GM18498 (cell line): Measurements from ENCODE around the gene CMIP.

Experiments
- ATAC-seq: cut with Tn5 transposase; IDR thresholded peaks from one replicate; pipeline ENCODE4 v1.9.1; 2021; ENCODE audit warnings: mild to moderate bottlenecking, moderate library complexity; ENCODE audit not compliant: unreplicated experiment

CMIP gene

DNA sequence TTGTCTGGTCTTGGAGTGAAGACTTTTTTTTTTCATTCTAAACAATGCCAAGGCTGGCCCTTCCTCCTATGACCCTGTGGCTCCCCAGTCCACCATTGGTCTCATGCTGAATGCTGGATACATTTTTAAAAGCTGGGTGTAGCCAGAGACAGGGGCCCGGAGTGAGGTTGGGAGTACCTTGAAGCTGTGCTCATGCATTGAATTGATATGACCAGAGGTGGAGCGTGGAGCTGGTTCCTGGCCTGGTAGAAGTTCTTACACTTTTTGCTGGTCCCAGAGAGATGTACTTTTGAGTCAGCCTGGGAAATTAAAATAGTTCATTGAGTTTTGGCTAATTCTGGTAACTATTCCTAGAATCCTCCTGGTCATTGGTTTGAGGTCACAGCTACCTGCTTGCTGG, 83.6 kb downstream of the CMIP start:
- no peak for ATAC-seq

DNA sequence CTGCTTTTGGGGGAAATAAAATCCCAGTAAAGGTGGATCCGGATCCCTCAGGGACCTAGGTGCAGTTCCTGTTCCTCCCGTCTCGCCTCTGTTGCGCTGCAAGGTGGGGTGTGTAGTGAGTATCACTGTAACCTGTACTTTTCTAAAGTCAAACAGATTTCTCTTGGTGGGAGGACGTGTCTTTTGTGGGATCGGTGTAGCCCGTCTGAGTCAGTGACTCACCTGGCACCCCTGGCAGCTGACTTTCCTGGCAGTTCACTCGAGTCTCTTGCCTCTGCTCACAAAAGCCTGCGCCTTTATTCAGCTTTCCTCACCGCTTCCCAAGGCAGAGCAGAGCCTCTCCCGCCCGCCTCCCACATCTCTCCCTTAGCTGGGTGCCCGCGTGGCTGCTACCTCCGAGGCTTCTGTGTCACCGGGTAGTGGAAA, 85.7 kb downstream of the CMIP start:
- no peak for ATAC-seq

DNA sequence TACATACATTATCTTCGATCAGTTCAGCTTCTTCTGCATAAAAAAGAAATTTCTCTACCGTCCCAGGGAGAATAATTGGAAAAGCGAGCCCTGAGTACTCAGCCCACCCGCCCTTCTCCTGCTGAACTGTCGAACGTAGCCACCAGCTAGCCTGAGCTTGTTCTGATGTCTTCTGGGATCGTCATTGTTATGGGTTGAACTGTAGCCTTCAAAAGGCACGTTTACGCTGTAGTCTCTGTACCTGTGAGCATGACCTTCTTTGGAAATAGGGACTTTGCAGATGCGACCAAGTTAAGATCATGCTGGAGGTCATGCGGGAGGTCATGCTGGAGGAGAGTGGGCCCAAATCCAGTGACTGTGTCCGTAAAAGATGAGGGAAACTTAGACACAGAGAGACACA, 86.2 kb downstream of the CMIP start:
- ATAC-seq = no peak

DNA sequence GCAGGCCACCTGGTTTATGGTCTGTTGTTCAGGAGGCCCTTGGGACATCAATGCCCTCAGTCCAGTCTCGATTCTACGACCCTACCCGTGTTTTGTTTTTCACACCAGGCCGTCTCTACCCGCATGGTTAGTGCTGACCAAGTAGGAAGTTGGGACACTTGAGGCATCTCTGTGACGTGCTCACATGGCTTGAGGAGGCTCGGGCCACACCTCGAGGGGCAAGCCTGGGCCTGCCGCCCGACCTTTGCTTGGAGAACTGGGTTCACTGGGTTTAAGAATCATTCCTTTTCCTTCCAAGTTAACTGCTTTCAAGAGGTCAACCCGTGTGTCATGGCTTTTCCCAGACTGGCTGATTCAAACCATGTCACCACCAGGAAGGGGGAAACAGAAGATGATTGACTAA, 86.8 kb downstream of the CMIP start:
- ATAC-seq = no peak

DNA sequence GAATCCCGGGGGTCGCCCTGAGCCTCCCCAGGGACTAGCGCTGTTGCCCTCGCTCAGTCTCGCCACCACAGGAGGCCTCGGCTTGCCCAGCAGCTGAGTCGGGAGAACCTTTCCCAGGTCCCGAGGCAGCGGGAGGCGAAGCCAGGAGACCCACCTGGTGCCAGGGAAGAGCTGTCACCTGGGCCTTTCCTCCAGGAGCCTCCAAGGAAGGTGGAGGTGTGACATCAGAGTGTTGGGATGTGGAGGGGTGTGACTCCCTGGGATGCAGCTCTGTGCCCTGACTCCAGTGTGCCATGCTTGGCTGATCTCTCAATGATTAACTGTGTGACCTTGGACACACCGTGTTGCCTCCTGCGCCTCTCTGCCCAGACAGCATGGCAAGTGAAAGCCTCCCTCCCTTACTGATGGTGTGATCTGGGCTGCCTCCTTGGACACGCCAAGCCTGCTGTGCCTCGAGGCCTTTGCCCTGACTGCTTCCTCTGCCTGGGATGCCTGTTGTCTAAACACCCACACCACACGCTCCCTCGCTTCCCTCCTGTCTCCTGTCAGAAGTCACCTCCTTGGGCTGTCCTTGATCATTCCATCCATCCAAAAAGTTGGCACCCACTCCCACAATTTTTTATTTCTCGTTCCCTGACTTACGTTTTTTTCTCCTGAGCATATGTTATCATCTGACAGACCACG, 88.0 kb downstream of the CMIP start:
- ATAC-seq = no peak

DNA sequence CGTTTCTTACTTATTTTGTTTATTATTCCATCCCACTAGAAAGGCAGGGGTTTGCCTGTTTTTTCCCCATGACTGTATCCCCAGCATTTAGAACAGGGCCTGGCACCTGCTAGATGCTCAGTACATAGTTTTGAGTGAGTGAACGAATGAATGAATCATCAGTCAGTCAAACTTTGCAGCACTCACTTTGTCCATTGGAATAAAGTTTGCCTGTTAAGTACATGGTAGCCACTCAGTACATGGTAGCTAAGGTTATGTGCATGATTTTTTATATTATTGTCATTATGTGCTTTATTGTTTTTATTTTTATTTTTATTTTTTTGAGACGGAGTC, 88.5 kb downstream of the CMIP start:
- no peak for ATAC-seq

DNA sequence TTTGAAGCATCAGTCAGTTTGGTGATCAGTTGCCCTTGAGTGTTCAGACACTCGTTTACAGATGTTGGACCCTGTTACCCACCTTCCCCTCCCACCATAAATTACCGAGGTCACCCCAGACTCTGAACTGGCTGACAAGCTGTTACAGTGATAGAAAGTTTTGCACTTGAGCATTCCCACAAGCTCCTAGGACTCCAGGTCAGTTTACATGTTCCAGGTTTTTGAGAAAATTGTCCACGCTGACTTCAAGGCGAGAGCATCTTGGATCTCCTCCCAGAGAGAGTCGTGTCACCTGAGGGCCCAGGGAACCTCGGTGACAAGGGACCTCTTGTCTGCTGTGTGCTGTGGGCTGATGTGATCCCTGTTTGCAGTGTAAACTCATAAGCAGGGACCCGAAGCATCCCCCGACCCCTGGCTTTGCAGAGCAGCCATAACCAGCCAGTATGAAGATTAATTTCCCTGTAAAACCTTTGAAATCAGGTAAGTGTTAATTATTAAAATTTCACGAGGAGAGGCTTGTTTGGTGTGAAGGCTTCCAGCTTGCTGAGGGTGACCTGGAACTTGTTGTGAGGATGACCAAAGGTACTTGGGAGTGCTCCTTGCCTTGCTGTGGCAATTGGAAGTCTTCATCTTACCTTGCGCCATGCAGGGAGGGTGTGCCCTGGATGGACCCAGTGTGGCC, 91.2 kb downstream of the CMIP start:
- ATAC-seq = no peak

DNA sequence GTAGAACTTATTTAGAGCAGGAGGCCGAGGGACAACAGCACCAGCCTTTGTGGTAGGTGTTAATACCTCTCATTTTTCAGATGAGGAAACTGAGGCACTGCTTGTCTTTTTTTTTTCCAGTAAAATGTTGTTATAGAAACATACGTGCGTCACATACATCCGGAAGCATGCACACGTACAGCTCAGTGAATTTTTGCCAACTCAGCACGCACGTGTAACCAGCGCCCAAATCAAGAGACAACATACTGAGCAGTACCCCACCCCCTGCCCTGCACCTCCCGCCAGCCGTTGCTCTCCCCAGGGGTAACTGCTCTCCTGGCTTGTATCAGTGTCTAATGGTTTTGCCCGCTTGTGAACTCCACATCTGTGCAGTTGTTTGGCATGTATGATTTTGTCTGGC, 92.0 kb downstream of the CMIP start:
- no peak for ATAC-seq

DNA sequence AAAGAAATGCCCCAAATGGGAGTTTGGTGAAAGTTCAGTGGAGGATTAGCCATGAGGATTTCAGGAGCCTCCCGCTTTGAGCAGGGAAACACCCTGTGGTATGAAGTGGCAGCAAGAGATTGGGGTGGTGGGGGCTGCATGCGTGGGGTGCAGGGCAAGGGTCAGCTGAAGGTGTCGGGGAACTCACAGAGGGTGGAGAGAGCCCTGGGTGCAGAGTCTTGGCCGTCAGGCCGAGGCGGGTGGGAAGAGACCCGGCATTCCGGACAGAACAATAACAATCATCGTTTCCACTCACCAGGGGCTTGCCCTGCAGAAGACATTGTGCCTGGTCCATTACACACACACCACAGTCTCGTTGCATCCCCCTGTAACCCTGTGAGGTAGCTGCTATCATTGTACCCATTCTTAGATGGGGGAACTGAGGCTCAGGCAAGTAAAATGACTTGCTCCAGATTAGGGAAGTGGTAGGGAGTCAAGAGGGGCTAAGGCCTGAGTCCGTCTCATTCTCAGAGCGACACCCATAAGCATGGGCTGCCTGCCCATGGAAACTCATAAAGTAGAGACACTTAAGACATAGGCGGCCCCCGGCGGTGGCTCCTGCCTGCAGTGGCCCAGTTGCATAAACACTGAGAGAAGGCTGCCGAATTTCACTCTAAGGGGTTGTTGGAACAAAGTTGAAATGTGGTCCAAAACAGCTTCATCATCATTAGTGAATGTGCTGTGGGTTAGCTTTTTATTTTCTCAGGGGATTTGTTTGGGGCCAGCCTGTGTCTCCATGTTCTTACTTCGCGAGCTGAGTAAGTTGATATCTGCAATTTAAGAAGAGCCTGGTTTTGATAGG, 93.3 kb downstream of the CMIP start:
- no peak for ATAC-seq

DNA sequence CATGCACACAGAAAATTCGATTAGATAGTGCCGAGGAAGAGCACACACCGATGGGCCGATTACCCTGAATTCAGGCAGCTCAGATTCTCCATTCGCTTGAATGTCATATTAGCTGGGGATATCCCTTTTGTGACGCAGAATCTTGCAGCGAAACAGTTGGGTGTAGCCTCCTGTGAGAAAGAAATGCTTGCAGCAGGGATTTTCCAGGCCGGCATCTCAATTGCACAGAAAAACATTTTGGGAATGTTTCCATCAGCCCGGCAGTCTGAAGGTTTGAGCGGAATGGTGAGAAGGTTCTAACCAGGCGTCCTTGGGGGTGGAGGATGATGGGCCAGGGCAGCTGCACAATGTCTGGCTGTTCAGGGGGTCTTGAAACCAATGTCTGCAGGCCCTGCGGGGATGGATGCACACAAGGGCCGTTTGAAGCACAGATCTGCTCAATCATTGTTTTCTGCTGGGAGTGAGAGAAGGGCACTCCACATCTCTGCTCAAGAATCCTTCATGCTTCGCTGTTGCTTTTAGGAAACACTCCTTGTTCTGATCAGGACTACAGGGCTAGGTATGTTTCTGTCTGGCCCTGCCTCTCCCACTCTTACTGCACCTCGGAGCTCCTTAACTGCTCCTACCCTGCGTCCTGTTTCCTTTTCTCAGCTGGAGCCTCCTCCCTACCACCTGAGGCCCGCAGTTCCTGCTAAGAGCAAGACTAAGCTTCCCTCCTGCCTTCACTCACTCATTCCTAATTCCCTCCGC, 94.6 kb downstream of the CMIP start:
- ATAC-seq = no peak

DNA sequence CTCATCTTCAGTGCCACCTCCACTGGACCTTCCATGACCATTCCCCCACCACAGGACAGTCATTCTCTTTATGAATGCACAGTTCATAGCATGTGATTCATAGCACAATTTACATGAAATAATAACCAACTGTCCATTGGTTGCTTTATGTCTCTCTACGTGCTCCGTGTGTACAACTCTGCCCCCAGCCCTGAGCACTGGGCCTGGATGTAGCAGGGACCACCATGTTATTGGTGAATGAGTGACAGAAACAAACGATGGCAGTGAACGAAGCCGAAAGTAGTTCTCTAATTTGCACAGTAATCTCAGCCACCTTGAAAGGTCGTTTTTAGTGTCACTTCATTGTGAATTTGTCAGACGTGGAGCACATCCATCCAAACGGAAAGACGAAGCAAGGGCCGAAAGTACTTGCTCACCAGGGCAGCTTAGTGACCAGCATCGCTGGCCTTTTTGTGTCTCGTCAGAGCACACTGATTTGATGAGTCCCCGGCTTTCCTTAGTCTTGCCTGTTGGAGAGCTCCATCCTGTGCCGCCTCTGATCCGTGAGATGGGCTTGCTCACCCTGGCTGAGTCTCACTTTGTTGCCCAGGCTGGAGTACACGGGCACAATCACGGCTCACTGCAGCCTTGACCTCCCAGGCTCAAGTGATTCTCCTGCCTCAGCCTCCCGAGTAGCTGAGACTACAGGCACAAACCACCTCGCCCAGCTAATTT, 95.3 kb downstream of the CMIP start:
- no peak for ATAC-seq

DNA sequence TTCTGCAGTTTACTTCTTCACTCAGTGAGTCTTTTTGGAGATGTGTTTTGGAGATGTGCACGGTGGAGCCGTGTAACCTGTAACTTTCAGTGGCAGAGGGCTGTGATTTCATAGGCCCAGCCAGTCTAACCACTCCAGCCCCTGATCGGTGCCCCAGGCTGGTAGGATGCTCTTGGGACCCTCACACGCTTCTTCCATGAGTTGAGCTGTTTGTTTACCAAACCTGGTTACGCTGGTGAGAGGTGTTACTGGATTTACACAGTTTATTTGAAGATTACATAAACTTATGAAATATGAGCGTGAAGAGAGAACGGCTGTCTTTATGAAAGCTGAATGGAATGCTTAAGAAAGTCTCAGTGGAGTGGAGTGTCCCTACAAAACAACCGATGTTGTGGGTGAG, 96.7 kb downstream of the CMIP start:
- no peak for ATAC-seq

DNA sequence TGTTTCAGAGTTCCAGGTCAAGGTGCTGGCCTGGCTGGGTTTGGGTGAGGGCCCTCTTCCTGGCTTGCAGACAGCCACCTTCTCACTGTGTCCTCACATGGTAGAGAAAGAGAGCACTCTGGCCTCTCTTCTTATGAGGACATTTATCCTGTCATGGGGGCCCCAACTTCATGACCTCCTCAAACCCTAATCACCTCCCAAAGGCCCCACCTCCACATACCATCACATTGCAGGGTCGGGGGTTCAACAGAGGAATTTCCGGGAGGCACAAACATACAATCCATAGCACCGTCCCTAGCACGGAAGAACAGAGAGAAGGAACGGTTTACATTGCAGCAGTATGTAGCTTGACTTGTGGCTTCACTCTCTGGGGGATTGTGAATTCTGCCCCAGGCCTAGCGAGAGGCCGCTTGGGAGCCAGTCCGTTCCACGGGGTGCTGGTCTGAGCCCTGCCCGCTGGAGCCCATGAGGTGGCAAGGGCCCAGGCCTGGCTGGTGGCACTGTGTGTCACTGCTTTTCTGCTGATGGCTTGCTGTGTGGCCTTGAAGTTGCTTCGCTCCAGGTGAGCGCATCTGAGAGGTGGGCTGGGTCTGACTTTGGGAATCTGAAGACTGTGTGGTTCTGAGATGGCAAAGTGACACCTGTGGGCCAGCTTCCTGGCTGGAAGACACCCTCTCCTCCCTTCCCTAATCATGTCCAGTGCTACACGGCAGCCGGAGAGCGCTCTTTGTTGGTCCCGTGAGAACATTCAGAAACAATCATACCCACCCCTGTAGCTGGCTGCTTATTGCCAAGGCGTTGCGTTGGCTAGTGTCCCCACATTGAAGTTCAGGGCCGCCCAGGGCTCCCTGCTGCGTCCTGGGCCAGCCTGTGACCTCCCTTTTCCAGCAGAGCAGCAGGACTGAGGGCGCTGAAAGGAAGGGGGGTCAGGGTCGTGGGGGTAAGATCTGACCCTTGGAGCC, 98.3 kb downstream of the CMIP start:
- no peak for ATAC-seq

DNA sequence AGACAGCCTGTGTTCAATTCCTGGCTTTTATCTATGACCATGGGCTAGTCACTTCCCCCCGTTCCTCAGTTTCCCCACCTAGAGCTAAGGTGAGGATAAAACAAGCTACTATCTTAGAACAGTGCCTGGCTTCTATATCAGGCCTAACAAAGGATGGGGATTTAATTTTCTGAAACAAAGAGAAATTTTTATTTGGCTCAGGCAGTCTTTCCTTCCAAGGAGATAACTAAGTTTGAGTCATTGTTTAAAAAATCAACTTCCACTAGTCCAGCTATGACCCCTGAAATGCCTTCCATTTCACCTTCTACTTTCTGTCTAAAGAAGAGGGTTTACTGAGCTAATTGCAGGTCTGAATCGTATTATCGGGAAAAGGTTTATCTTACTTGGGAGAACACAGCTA, 99.0 kb downstream of the CMIP start:
- ATAC-seq = no peak

DNA sequence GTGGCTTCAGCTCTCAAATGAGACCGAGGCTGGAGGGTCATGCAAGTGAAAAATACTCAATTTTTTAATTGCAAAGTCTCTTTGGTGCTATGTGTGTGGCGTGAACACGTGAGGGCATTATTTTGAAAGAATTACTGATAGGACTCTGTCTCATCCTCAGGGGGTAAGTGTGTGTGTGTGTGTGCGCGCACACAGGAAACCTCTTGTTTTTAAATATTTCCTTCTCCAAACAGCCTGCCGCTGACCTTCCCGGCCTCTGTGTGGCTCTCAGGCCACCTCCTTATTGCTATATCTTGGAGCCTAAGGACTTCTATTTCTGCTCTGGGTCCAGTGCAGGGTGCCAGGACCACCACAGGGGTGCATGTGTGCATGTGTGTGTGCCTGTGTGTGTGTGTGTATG, 99.7 kb downstream of the CMIP start:
- ATAC-seq = no peak

DNA sequence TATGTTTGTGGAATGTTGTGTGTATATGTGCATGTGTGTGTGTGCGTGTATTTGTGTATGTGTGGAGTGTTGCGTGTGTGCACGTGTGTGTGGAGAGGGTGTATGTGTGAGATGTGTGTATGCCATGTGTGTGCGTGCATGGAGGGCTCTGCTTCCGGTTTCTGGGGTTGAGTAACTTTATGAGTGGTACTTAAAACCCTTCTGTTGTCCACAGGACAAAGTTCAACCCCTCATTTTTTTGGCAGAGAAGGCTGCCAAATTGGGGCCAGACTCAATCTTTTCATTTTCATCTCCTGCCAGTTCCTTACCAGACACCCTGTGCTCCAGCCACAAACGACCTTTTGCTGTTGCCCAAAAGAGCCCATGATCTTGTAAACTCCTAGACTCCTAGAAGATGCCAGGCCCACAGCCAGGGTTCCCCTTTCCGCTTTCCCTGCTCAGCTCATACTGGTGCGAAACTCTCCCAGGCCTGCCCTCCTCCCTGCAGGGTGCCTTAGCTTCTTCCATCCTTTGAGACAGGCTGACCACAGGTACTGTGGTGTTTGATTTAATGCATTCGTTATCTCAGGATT, 100.2 kb downstream of the CMIP start:
- no peak for ATAC-seq

DNA sequence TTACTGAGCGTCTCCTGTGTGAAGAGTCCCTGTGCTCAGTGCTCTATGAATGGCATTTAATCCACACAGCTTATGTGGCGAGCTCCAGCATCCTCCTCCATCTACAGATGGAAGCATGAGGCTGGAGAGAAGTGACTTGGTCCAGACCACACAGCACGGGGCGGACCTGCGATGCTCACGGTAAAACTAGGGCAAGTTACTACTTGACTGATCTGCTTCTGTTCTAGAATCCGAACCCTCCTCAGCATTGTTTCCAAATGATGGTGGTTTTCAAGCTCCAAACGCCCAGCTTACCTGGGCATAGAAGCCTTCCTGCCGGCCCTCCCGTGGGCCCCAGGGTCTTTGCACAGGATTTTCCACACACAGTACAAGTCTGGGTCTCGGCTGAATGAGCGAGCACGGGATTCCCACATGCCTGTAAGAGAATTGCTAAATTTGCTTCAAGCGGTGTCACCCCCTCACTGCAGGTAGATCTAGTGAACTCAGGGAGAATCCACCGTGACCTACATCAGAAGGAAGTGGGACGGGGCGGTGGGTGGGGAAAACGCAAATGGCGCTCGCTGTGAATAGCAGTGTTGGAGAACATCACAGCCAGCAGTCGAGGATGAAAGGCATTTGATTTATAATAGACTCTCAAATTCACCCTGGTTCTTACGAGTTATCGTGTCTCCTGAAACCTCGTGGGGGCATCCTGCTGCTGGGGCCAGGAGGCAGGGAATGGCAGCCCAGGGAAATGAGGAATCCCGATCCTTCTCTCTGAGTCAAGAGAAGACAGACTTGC, 101.1 kb downstream of the CMIP start:
- no peak for ATAC-seq

DNA sequence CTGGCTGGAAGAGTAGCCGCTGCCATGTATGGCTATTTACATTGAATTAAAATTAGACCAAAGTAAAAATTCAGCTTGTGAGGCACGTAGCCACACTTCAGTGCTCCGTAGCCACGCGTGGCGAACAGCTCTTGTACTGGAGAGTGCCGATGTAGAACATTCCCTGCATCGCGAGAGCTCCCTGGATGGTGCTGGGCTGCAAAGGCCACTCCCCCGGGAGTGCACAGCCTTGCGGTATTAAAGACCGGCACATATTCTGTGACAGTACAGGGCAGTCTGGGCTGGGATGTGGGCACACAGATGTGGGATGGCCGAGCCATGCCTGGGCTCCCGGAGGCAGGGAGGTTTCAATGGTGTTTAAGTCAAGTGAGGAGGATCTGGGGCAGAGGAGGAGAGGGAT, 102.2 kb downstream of the CMIP start:
- ATAC-seq = no peak
